Measurements from ENCODE around the gene CERS6. TPM values are rescaled to one million over a fixed set of nuclear protein-coding genes. Genes with fewer than 3 reads are reported as not detected.

The CERS6 gene
- total and polyA plus RNA-seq, 2 of the 8 experiments (the other 6 are each of a cell fraction or from before 2014, with no cell fraction given) = 6.8 to 28.2 TPM

DNA sequence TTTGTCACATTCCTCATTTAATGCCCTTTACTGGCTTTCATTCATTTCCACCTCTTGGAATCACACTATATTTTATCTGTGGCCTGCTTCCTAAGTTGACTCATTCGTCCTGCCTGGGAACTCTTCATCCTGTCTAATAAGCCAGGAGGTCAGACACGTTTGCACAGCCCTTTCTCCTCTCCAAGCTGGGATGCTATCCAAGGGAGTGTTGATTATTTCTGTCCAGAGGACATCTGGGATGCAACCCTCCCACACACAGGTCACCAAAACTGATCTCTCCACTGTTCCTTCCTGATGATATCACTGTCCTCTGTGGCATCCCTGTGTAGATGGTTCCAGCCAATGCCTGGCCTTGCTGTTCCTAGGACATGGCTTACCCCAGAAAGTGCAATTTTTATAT, 266.5 kb downstream of the CERS6 start:
- Histone ChIP-seq H3K4me3 (ENCODE audit: extremely low read depth in 1 of 4, insufficient read depth in 2 of 4, low read depth in 3 of 4, low read length in 4 of 4) (no peak overlapping the region), H3K4ac (replicated peaks; ENCODE audit: insufficient read length, low read depth, low read length) (no peak overlapping the region), H3K27ac (ENCODE audit: low read depth, low read length) (no peak overlapping the region), H2AK5ac (ENCODE audit: low read depth, low read length) (no peak overlapping the region), H2BK12ac (ENCODE audit: low read depth, low read length) (no peak overlapping the region), H3K79me1 (ENCODE audit: low read depth, low read length) (no peaks in the 10 kb centered on the region; the same call in 1 of the 2 replicates), H3K36me3 (ENCODE audit: control insufficient read depth in 2 of 4, insufficient read depth in 4 of 4, low read length in 3 of 4) (peaks cover 0 to 3% (median 0%) of the 10 kb centered on the region in 4 experiments; a peak in 3 of 8 replicates), H3K4me1 (replicated peaks in 1 of 4; ENCODE audit: control insufficient read depth in 3 of 4, insufficient read depth in 4 of 4, low read length in 3 of 4) (no peaks in the 10 kb centered on the region), H4K20me1 (replicated peaks in 1 of 2; ENCODE audit: control insufficient read depth in 1 of 2, insufficient read depth in 2 of 2, low read length in 2 of 2) (peaks cover 0 to 2% of the 10 kb centered on the region in 2 experiments), H3K79me2 (ENCODE audit: control insufficient read depth in 1 of 2, insufficient read depth in 2 of 2, low read length in 2 of 2) (no peaks in the 10 kb centered on the region), H3K27me3 (replicated peaks in 1 of 4; ENCODE audit: control insufficient read depth in 3 of 4, extremely low read depth in 1 of 4, insufficient read depth in 3 of 4, low read length in 3 of 4) (no peaks in the 10 kb centered on the region), H2BK120ac (replicated peaks; ENCODE audit: low read depth, low read length) (no peak overlapping the region), H3K23ac (ENCODE audit: insufficient read length) (no peak overlapping the region), H3K56ac (replicated peaks; ENCODE audit: insufficient read length, low read depth, low read length) (no peak overlapping the region), H3K18ac (ENCODE audit: extremely low read depth, low read length) (no peak overlapping the region), H3K23me2 (ENCODE audit: low read depth, low read length) (no peaks in the 10 kb centered on the region), H2BK20ac (ENCODE audit: low read length) (no peak overlapping the region), H4K8ac (ENCODE audit: extremely low read depth, insufficient read depth, low read length) (no peak overlapping the region), H2AFZ (ENCODE audit: low read length) (no peak overlapping the region), H4K91ac (replicated peaks; ENCODE audit: insufficient read length, low read length) (no peak overlapping the region), H3K4me2 (ENCODE audit: insufficient read depth in 1 of 2, low read depth in 2 of 2, low read length in 2 of 2) (no peak overlapping the region), H4K5ac (ENCODE audit: insufficient read length, low read depth, low read length) (no peak overlapping the region), H3K9ac (replicated peaks in 1 of 4; ENCODE audit: extremely low read depth in 1 of 4, low read depth in 3 of 4, low read length in 3 of 4) (no peak overlapping the region), H3K9me3 (ENCODE audit: insufficient read depth in 2 of 2, low read depth in 1 of 2, low read length in 1 of 2) (no peaks in the 10 kb centered on the region; a peak in 1 of 4 replicates), H2BK5ac (ENCODE audit: low read depth, low read length) (no peak overlapping the region), H3K14ac (ENCODE audit: insufficient read length) (no peak overlapping the region), H2BK15ac (ENCODE audit: low read length) (no peak overlapping the region)
- no peak for DNase-seq (ENCODE audit: low read depth in 1 of 2, low spot score in 2 of 2)
- POLR2A ChIA-PET (ENCODE audit: partially characterized antibody) = no interaction called here
- FAIRE-seq = no peak
- CTCF ChIA-PET (ENCODE audit: partially characterized antibody) = no interaction called here
- WGBS, 2 experiments (ENCODE audit: extremely low coverage in 1 of 2, insufficient coverage in 1 of 2, insufficient read length in 1 of 2, insufficient replicate concordance in 2 of 2, low coverage in 1 of 2, low lambda C conversion rate in 2 of 2, missing lambda C conversion rate in 1 of 2) = 81% methylated on average over 2 of the region's 2 CpGs; no CpG with 5 or more reads in 1 of the 2 experiments
- TF ChIP-seq KDM4A (IDR thresholded peaks at IDR 0.05; ENCODE audit: low read depth, low read length, severe bottlenecking) (no peak), EP300 (IDR thresholded peaks at IDR 0.05; ENCODE audit: borderline replicate concordance in 1 of 2, low read depth in 2 of 2, low read length in 2 of 2) (no peak), BCL11A (IDR thresholded peaks at IDR 0.05; ENCODE audit: low read depth in 2 of 2, low read length in 2 of 2) (no peak), POLR2A (IDR thresholded peaks at IDR 0.05; ENCODE audit: control extremely low read depth in 1 of 2, low read depth in 2 of 2, low read length in 2 of 2) (no peak), TAF1 (IDR thresholded peaks at IDR 0.05; ENCODE audit: low read depth, low read length) (no peak), YY1 (IDR thresholded peaks at IDR 0.05; ENCODE audit: low read depth, low read length) (no peak), CREB1 (IDR thresholded peaks at IDR 0.05) (no peak), CHD2 (IDR thresholded peaks at IDR 0.05; ENCODE audit: low read length) (no peak)
- TF ChIP-seq, protein P1, sequence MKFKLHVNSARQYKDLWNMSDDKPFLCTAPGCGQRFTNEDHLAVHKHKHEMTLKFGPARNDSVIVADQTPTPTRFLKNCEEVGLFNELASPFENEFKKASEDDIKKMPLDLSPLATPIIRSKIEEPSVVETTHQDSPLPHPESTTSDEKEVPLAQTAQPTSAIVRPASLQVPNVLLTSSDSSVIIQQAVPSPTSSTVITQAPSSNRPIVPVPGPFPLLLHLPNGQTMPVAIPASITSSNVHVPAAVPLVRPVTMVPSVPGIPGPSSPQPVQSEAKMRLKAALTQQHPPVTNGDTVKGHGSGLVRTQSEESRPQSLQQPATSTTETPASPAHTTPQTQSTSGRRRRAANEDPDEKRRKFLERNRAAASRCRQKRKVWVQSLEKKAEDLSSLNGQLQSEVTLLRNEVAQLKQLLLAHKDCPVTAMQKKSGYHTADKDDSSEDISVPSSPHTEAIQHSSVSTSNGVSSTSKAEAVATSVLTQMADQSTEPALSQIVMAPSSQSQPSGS (IDR thresholded peaks at IDR 0.05; ENCODE audit: low read length) = no peak
